AG09309 (cell line): ENCODE results near the gene CAST.
A peak's percentile ranks its signal among the peaks of the same experiment; 100 is the strongest.

ENCODE experiments used
- DNase-seq: peaks from one replicate; pipeline ENCODE4 v3.0.0-alpha.2; 2010; ENCODE audit warnings: low read depth
- H3K4me3 ChIP-seq: 2 replicates; pipeline ENCODE4 v1.5.1; 2011; ENCODE audit warnings: mild to moderate bottlenecking, low read depth, low read length, moderate library complexity; ENCODE audit not compliant: control insufficient read depth
- TF ChIP-seq, protein P1 (sequence below): IDR thresholded peaks from 2 replicates; pipeline ENCODE4 v1.5.1; 2011; ENCODE audit warnings: mild to moderate bottlenecking, low read depth, low read length, inconsistent platforms; ENCODE audit not compliant: insufficient read depth, control insufficient read depth; ENCODE audit errors: missing control alignments

Gene CAST

DNA sequence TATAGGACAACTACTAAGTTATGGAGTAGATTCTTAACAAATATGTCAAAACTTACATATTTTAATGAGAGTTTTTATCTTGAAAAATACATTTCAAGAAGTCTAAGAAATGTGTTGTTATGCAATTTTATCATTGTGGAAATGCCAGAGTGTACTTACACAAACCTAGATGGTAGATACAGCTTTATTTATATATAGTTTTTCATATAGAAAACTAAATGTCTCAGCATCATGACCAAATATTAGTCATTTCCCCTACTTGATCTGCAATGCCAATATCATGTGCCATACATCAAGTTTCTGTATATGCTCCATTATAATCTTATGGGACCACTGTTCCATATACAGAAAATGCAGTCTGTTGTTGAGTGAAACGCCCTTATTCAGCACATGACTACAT, 28.7 kb downstream of the CAST start:
- DNase-seq, result no peak
- TF ChIP-seq, protein P1, sequence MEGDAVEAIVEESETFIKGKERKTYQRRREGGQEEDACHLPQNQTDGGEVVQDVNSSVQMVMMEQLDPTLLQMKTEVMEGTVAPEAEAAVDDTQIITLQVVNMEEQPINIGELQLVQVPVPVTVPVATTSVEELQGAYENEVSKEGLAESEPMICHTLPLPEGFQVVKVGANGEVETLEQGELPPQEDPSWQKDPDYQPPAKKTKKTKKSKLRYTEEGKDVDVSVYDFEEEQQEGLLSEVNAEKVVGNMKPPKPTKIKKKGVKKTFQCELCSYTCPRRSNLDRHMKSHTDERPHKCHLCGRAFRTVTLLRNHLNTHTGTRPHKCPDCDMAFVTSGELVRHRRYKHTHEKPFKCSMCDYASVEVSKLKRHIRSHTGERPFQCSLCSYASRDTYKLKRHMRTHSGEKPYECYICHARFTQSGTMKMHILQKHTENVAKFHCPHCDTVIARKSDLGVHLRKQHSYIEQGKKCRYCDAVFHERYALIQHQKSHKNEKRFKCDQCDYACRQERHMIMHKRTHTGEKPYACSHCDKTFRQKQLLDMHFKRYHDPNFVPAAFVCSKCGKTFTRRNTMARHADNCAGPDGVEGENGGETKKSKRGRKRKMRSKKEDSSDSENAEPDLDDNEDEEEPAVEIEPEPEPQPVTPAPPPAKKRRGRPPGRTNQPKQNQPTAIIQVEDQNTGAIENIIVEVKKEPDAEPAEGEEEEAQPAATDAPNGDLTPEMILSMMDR, result no peak
- no peak overlapping the region for H3K4me3 ChIP-seq

DNA sequence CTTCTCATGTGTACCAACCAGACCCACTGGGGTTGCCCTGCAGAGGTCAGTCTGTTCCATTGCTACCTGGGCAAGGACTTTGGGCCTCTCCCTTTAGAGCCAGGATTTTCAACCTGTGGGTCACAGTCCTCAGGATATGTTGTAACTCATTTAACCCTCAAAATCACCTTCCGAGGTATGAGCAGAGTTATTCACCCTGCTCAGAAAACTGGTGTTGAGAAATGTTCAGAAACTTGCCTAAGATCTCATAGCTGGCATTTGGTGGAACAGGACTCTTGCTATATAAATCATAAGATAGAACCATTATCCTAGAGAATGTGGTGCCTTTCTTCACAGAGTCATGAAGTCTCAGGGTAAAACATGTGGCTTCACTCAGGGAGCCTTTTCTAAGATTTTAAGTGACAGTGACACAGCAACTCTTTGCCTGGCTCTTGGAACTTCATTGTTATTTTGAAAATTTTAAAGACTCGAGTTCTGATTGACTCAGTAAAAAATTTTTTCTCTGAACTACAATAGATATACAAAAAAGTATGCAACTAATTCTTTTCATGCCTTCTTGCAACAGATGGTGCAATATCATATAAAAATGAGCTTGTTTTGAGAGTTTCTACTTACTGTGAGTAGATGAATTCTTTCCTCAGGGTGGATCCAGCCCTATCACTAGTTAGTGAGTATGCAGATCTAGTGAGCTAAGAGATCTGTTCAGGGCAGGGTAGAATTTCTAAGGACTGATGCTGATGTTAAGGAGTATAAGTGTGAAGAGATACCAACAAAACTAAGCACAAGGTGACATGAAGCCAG, 29.5 kb downstream of the CAST start:
- no peak overlapping the region for H3K4me3 ChIP-seq
- DNase-seq, result peak; percentile 70
- TF ChIP-seq, protein P1, result no peak

DNA sequence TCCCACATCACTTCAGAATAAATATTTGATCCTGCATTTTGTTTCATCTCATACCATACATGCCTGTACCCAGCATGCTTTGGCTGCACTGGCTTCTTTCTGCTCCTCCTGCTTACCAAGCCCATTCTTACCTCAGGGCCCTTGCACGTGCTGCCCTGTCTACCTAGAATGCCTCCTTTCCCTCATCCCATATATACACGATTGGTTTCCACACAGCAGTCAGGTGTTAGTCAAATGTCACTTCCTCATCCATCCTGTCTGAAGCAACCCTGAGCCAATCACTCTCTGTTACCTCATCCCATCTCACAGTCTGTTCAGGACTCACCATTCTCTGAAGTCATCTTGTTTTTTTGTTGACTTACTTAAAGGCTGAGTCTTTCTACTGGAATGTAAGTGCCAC, 30.3 kb downstream of the CAST start:
- H3K4me3 ChIP-seq, result no peak overlapping the region
- peak; percentile 41 for DNase-seq
- TF ChIP-seq, protein P1, result no peak

DNA sequence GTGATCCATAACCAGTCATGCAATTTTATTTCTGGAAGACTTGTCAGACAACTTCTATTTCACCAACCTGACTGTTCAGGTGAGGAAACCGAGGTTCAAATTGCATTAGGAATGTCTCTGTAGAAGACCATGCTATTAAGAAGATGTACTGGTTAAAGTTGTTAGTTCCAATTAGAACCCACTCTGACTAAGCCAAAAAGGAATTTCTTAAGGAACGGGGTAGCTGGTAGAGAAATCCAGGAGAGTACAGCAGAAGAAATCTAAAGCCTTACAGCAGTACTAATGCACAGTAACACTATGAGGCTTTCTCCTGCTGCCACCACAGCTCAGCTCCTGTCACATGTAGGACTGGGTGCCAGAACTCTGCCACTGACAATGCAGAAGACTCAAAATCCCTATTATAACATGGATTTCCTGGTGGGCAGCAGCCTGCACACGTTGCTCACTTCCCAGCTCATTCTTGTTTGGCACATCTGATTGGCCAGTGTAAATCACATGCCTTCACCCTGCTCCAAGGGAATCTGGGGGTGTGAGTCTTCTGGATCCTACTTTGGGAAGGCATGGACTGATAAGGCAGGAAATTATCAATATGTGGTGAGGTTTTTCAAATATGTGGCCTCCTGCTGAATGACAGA, 37.1 kb downstream of the CAST start:
- no peak overlapping the region for H3K4me3 ChIP-seq
- no peak for DNase-seq
- TF ChIP-seq, protein P1, result no peak

DNA sequence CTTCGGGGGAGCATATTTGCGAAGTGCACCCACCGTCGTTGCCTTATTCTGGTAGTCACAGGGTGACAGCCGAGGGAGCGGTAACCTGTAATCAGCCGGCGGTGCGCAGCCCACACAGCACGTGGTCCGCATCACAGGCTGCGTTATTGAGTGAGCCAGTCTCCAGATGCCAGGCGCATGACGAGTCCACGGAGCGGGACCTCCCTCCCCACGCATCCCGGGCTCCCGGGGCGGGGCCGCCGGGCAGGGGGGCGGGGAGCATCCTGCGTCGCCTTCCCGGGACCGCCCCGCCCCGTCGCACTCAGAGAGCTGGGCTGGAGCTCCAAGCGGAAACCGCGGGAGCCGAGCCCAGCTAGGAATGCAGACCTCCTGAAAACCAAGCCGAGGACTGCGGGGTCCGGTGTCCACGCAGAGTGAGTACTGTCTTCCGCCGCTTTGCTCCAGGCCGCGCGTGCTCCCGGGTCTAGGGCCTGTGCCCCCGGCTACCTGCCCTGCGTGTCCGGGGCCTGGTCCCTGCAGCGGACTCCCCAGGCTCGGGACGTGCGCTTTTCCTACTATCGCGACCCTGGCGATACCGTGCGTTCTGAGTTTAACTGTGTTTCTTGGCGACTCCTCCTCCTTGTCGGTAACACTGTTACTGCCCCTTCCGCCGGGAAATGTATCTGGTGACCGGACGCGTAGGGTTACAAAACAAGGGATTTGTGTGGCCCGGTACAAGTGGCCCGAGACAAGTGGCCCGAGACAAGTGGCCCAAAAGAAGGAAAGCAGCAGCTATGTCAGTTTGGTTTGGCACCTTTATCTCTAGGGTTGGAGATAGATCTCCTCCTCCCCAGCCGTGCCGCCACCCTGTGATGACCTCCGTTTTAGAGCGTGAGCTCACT, 40.6 kb downstream of the CAST start:
- TF ChIP-seq, protein P1, result no peak
- peak; percentile 74 for DNase-seq
- H3K4me3 ChIP-seq, result peak overlapping the region; percentile 67

DNA sequence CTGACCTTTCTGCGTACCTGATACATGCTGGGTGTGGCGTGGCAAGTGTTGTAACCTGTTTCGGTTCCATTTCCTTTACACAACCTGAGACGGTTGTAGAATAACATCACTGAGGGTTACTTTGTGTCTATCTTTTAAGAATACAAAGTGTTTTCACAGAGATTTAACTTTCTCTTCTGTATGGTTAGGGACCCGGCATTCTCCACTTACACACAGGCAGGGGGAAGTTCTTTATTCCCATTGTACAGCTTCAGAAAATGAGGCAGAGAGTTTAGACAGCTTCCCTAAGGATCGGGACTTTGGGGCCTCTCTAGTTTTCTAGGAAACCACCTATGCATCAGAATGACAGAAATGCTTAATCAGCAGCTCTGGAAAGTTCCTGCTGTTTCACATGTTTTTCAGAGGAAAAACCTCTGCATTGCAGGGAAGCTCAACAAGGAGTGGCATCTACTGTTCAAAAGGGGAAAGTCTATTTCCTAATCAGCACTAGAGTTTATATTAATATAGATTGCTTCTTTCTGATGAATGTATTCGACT, 41.3 kb downstream of the CAST start:
- no peak for DNase-seq
- peak overlapping the region; percentile 67 for H3K4me3 ChIP-seq
- TF ChIP-seq, protein P1, result no peak
